Heart right ventricle (tissue), 16 donors: ENCODE data around the gene AKAP6. TPM values are rescaled to one million over a fixed set of nuclear protein-coding genes. Genes with fewer than 3 reads are reported as not detected.
A peak's percentile ranks its signal among the peaks of the same experiment; 100 is the strongest.

ENCODE experiments used
- ATAC-seq, 8 donors: fragments of 200-7000 bp; cut with Tn5 transposase; one replicate each; pipeline ENCODE4 v1.9.1; 2020; ENCODE audit warnings: mild to moderate bottlenecking in 8 of 8, moderate library complexity in 8 of 8, moderate number of reproducible peaks in 1 of 8
- DNase-seq, 2 donors: peaks; one replicate each; pipeline ENCODE4 v3.0.0-alpha.2; 2020
- H3K27ac ChIP-seq, 10 donors: fragments of 200-600 bp; sonication (generic) in 2 of 10; one replicate each; pipeline versions ENCODE4 v1.5.0 to v1.8.0; 2020 to 2022; ENCODE audit warnings: mild to moderate bottlenecking in 3 of 10
- H3K27me3 ChIP-seq, 7 donors: fragments of 200-600 bp; one replicate each; pipeline ENCODE4 v1.8.0; 2021 to 2022; ENCODE audit warnings: mild to moderate bottlenecking in 2 of 7
- H3K36me3 ChIP-seq, 9 donors: fragments of 200-600 bp; sonication (generic) in 1 of 9; one replicate each; pipeline versions ENCODE4 v1.5.0 to v1.8.0; 2020 to 2022; ENCODE audit warnings: mild to moderate bottlenecking in 2 of 9
- H3K4me1 ChIP-seq, 9 donors: fragments of 200-600 bp; sonication (generic) in 1 of 9; one replicate each; pipeline versions ENCODE4 v1.5.0 to v1.8.0; 2020 to 2022; ENCODE audit warnings: mild to moderate bottlenecking in 4 of 9
- H3K4me3 ChIP-seq, 10 donors: fragments of 200-600 bp; sonication (generic) in 2 of 10; one replicate each; pipeline versions ENCODE4 v1.5.0 to v1.8.0; 2020 to 2022; ENCODE audit warnings: mild to moderate bottlenecking in 7 of 10, moderate library complexity in 2 of 10
- H3K9me3 ChIP-seq, 11 donors: fragments of 200-600 bp in 10 of 11; sonication (generic) in 2 of 11; one replicate each; pipeline versions ENCODE4 v1.5.0 to v1.8.0; 2013 to 2022; ENCODE audit warnings: mild to moderate bottlenecking in 2 of 11, control low read depth in 1 of 11, moderate library complexity in 1 of 11
- WGBS, 2 donors: extraction: QIAGEN DNeasy Blood & Tissue Kit; methylation state at CpG; one replicate each; pipeline ENCODE4 v1.1.7; 2013; ENCODE audit warnings: inconsistent platforms in 1 of 2; 5-methylcytosine and 5-hydroxymethylcytosine counted together
- intact Hi-C, 10 donors: fragments of 100-400 bp; cut with DNase I; formaldehyde crosslinking; loops; one replicate each; pipeline versions ENCODE4 v1.11.1 to v1.14.2; 2022
- polyA plus RNA-seq, 2 donors: library from polyadenylated mRNA; stranded (reverse); fragments of 200-250 nt; gene quantifications; one replicate each; pipeline ENCODE4 v1.2.3, GENCODE V29; 2013
- total RNA-seq, 10 donors: library from RNA; stranded (reverse); fragmentation: NEBNext Ultra II Directional in 3 of 10; extraction: Animal tissue kit (Norgen Biotek cat#: 25700) in 3 of 10; gene quantifications; one replicate each; pipeline versions ENCODE4 v1.2.1 to v1.2.4, GENCODE V29; 2021 to 2023
- TF ChIP-seq, protein P1 (sequence below), 9 donors: fragments of 200-600 bp; sonication (generic) in 2 of 9; IDR thresholded peaks; one replicate each; pipeline versions ENCODE4 v1.5.0 to v1.8.0; 2021 to 2022; ENCODE audit warnings: antibody characterized with exemption in 9 of 9, mild to moderate bottlenecking in 5 of 9, moderate library complexity in 1 of 9
- donor health status: Arrhythmogenic right ventricular cardiomyopathy.
- donor health status: ischemic (EF 13 %, LVEDD 7.1; RV severe dilation, severe dysfunction).
- donor health status: healthy with polysubstance abuse.
- donor health status: DM: no; HTN: yes; CAD: no.
- donor health status: DM: no; HTN: no; CAD: no.
- donor health status: ischemic (EF 25% LVEDD 6.9; RV normal size, moderate dysfunction).
- donor health status: ischemic (EF 25% LVEDD 5.7; RV mildly dilated, moderate dysfunction).
- donor health status: healthy.
- donor health status: DM: yes; HTN: yes; CAD: no.
- donor health status: Ischemic cardiomyopathy.
- donor health status: ischemic (EF 35%, LVEDD 5.7; RV mildly dilated, moderate dysfunction).
- donor health status: nonischemic (EF 11% LVEDD 7.7; RV severe dilation, severe dysfunction).
- donor health status: DM: yes; HTN: yes; CAD: no.
- donor health status: PGD.
- donor health status: ischemic (EF 29% LVEDD 5.4; RV normal size, mild dysfunction).
- donor health status: nonischemic (EF 23%, LVEDD 6.1; RV moderate dilation, normal function).

The AKAP6 gene
- total and polyA plus RNA-seq, 12 donors, result 13.5 to 332 (median 229) TPM

DNA sequence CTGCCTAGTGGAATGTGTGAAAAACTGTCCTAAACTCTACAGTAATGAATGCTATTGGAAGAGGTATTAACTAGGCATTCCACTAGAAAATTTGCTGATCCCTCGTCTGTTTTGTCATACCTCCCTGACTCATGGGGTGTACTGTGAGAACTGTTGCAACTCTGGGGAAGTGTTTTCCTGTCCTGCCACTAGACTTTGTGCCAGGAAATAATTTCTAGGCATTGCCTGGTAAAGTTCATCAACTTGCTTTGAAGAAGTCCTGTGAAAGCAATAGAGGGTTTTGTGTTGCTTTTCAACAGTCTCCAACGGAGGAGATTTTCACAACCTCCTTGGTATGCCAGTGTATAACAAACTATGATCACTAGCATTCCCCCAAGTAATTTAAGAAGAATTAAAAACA is 139.9 kb downstream of the AKAP6 start:
- TF ChIP-seq, protein P1, sequence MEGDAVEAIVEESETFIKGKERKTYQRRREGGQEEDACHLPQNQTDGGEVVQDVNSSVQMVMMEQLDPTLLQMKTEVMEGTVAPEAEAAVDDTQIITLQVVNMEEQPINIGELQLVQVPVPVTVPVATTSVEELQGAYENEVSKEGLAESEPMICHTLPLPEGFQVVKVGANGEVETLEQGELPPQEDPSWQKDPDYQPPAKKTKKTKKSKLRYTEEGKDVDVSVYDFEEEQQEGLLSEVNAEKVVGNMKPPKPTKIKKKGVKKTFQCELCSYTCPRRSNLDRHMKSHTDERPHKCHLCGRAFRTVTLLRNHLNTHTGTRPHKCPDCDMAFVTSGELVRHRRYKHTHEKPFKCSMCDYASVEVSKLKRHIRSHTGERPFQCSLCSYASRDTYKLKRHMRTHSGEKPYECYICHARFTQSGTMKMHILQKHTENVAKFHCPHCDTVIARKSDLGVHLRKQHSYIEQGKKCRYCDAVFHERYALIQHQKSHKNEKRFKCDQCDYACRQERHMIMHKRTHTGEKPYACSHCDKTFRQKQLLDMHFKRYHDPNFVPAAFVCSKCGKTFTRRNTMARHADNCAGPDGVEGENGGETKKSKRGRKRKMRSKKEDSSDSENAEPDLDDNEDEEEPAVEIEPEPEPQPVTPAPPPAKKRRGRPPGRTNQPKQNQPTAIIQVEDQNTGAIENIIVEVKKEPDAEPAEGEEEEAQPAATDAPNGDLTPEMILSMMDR (IDR thresholded peaks at IDR 0.05), result no peak
- WGBS, 2 donors, result 2 to 8% methylated on average over 2 of the region's 2 CpGs
- Histone ChIP-seq H3K9me3 (peaks cover 0 to 13% (median 0%) of the 10 kb centered on the region in 11 donors), H3K27me3 (no peaks in the 10 kb centered on the region), H3K36me3 (no peaks in the 10 kb centered on the region), H3K4me3 (no peak overlapping the region), H3K4me1 (peaks cover 6 to 64% (median 33%) of the 10 kb centered on the region in 9 donors), H3K27ac (peak overlapping the region in 9 of 10 donors; percentile 2 to 77 (median 41))
- ATAC-seq, result peak in 2 of 8 donors; percentile 31 to 70
- intact Hi-C loops, result loop anchor here in 7 of 10 donors (5.0 to 10.0 kb wide), 6 partner anchors 212 to 534 kb away; partner anchors contain the start of gene ARHGAP5 (in 2 of the 7)
- DNase-seq, result no peak

DNA sequence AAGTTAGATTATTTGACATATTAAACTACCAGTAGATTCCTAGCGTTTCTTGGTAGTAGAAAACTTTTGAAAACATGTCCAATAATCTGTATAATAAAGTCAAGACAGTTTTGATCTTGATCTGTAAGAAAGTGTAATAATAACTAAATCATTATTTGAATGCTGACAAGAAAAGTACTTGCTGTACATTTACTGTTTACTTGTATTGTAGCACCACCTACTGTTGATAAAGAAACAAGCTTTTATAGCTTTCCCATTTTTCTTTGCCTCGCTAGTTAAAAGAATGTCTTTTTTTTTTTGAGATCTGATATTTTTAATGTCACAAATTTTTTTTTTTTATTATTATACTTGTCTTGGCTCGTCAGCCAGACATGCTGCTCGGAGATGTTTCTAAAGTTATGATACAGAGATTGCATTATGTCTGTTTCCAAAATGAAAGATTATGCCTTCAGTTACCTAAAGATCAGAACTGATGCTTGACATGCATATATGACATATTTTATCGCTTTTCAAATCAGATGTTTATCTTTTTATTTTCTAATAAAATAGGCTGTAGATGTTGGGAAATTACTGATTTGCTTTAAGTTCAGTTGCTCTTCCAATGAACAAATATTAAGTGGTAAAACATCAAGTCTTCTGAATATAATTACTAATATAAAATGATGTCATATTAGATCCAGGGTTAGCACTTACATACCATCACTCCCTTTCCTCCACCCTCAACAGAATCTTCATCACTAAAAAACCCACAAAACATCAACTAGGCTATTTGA is 140.5 kb downstream of the AKAP6 start:
- Histone ChIP-seq H3K4me1 (peaks cover 6 to 64% (median 38%) of the 10 kb centered on the region in 9 donors), H3K27me3 (no peaks in the 10 kb centered on the region), H3K36me3 (no peaks in the 10 kb centered on the region), H3K4me3 (no peak overlapping the region), H3K27ac (peak overlapping the region in 8 of 10 donors; percentile 2 to 87 (median 66)), H3K9me3 (peaks cover 0 to 13% (median 0%) of the 10 kb centered on the region in 11 donors)
- no peak for DNase-seq
- TF ChIP-seq, protein P1 (IDR thresholded peaks at IDR 0.05), result peak in 8 of 9 donors; percentile 27 to 71 (median 63)
- WGBS, 2 donors, result 19% methylated on average over 5 of the region's 5 CpGs
- ATAC-seq, result peak in 3 of 8 donors; percentile 29 to 56 (median 52)
- intact Hi-C loops, result loop anchor here in 8 of 10 donors (5.0 to 10.0 kb wide), 11 partner anchors 43 to 545 kb away; partner anchors contain the start of gene ARHGAP5 (in 4 of the 8)

DNA sequence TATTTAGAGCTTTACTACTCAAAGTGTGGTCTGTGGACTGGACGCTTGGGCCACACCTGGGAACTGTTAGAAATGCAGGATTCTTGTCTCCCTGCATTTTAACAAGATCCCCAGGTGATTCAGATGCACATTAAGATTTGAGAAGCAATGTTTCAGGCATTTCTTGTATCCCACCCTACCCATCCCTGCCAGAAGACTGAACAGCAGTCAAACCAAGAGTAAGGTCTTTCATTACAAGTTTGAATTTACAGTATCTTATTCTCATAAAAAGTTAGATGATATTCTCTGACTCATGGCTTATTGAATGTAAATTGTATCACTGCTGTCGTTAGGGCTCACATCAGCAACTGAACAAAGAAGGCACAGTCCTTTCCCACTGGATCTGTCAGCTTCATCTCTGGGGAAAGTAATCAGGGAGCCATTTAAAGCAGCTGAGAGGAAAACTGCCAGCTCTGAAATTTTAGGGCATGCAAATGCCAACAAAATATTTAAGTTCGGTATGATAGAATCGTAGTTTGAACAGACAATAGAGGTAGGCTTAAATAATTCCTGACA is 141.1 kb downstream of the AKAP6 start:
- TF ChIP-seq, protein P1 (IDR thresholded peaks at IDR 0.05), result no peak
- no peaks in the 10 kb centered on the region for H3K27me3 ChIP-seq
- H3K36me3 ChIP-seq, result no peaks in the 10 kb centered on the region
- ATAC-seq, result no peak
- H3K4me1 ChIP-seq, result peaks cover 6 to 65% (median 38%) of the 10 kb centered on the region in 9 donors
- no peak for DNase-seq
- WGBS, 2 donors, result 36 to 44% methylated on average over 4 of the region's 4 CpGs
- intact Hi-C loops, result loop anchor here in 6 of 10 donors (5.0 to 10.0 kb wide), 9 partner anchors 42 to 545 kb away; partner anchors contain the start of gene ARHGAP5 (in 2 of the 6)
- H3K9me3 ChIP-seq, result peaks cover 0 to 11% (median 0%) of the 10 kb centered on the region in 11 donors
- no peak overlapping the region for H3K4me3 ChIP-seq
- H3K27ac ChIP-seq, result peak overlapping the region in 7 of 10 donors; percentile 28 to 87 (median 67)

DNA sequence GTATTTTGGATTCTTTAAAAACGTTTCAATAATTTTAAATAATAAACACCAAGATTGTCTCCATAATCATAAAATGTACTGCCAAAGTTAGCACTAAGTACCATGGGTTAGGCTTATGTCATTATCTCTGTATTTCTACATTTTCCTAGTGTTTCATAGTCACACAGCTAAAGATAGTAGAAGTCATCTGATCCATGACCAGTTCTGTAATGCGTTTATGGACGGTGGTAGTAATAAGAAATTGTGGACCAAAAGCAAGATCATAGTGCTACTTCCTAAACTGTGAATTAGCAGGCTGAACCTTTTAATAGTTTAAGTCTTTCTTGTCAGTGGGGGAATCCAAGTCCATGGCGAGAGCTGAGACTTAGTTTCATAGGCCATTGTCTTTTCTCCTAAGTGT is 142.1 kb downstream of the AKAP6 start:
- H3K9me3 ChIP-seq, result peaks cover 0 to 1% (median 0%) of the 10 kb centered on the region in 11 donors
- H3K36me3 ChIP-seq, result no peaks in the 10 kb centered on the region
- no peak overlapping the region for H3K4me3 ChIP-seq
- peaks cover 6 to 65% (median 38%) of the 10 kb centered on the region in 9 donors for H3K4me1 ChIP-seq
- no peak for ATAC-seq
- no peak for DNase-seq
- H3K27me3 ChIP-seq, result no peaks in the 10 kb centered on the region
- 48 to 59% methylated on average over 4 of the region's 4 CpGs for WGBS, 2 donors
- H3K27ac ChIP-seq, result peak overlapping the region in 9 of 10 donors; percentile 28 to 87 (median 63)
- TF ChIP-seq, protein P1 (IDR thresholded peaks at IDR 0.05), result no peak
- intact Hi-C loops, result loop anchor here in 6 of 10 donors (5.0 to 10.0 kb wide), 9 partner anchors 41 to 546 kb away; partner anchors contain the start of gene ARHGAP5 (in 2 of the 6)
